A549 (cell line): ENCODE measurements around the gene SCNN1B.

ENCODE experiments used
- EHF ChIP-seq: fragments of 250-450 bp; sonication (Bioruptor Pico); IDR thresholded peaks from 2 replicates; pipeline ENCODE4 v1.5.0; 2020; ENCODE audit warnings: mild to moderate bottlenecking
- EP300 ChIP-seq, 2 experiments: fragments of >200 bp; sonication (Bioruptor Twin); formaldehyde crosslinking; IDR thresholded peaks; 2 replicates in 1 of 2; 3 replicates in 1 of 2; pipeline ENCODE4 v1.6.1; 2016 to 2017
- FOSB ChIP-seq: fragments of 250-450 bp; sonication (Bioruptor Pico); IDR thresholded peaks from 2 replicates; pipeline ENCODE4 v1.5.0; 2020; ENCODE audit warnings: mild to moderate bottlenecking, moderate library complexity
- FOXS1 ChIP-seq: fragments of 250-450 bp; sonication (Bioruptor Pico); IDR thresholded peaks from 2 replicates; pipeline ENCODE4 v1.5.0; 2020; ENCODE audit warnings: mild to moderate bottlenecking, moderate library complexity
- HDAC2 ChIP-seq: fragments of 200-600 bp; sonication (generic); IDR thresholded peaks from 2 replicates; pipeline ENCODE4 v1.6.1; 2016
- JUN ChIP-seq, 2 experiments: fragments of >200 bp; sonication (Bioruptor Twin); formaldehyde crosslinking; IDR thresholded peaks; 2 replicates in 1 of 2; 3 replicates in 1 of 2; pipeline ENCODE4 v1.6.1; 2016 to 2017
- KDM1A ChIP-seq: fragments of 200-600 bp; sonication (generic); IDR thresholded peaks from 2 replicates; pipeline ENCODE4 v1.6.1; 2016; ENCODE audit warnings: low read depth, mild to moderate bottlenecking
- MAX ChIP-seq: IDR thresholded peaks from 2 replicates; pipeline ENCODE4 v1.6.1; 2012
- TF ChIP-seq, protein P1 (sequence below): fragments of >200 bp; sonication (Bioruptor Twin); formaldehyde crosslinking; IDR thresholded peaks from 3 replicates; pipeline ENCODE4 v1.5.1; 2016

DNA sequence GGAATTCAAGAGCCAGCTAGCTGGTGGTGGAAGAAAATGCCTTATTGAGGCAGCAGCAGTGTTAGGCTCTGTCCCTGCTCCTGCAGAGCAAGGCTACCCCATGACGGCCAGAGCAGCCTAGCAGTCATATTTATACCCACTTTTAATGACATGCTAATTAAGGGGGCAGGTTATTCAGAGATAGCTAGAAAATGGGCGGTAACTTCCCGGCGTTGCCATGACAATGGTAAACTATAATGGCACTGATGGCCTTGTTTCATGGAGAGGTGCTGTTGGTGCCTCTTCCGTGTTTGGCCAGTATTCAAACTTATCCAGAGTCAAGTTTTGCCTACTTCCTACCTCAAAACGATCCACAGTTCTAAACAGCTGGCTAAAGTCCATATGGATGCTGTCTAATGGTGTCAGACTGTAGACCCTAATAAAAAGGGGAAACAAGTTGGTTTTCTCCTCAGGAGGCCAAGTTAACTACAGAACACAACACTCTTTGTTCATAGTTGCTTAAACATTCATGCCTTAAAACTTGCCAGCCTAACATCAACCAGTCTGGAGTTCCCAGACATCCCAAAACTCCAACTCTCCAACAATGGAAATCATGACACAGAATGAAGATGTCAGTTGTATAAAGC lies 3.7 kb upstream of the SCNN1B start:
- TF ChIP-seq, protein P1, sequence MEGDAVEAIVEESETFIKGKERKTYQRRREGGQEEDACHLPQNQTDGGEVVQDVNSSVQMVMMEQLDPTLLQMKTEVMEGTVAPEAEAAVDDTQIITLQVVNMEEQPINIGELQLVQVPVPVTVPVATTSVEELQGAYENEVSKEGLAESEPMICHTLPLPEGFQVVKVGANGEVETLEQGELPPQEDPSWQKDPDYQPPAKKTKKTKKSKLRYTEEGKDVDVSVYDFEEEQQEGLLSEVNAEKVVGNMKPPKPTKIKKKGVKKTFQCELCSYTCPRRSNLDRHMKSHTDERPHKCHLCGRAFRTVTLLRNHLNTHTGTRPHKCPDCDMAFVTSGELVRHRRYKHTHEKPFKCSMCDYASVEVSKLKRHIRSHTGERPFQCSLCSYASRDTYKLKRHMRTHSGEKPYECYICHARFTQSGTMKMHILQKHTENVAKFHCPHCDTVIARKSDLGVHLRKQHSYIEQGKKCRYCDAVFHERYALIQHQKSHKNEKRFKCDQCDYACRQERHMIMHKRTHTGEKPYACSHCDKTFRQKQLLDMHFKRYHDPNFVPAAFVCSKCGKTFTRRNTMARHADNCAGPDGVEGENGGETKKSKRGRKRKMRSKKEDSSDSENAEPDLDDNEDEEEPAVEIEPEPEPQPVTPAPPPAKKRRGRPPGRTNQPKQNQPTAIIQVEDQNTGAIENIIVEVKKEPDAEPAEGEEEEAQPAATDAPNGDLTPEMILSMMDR, result no peak
- TF ChIP-seq FOXS1 (CRISPR knock-in tag), result no peak
- no peak for TF ChIP-seq EP300 (IDR thresholded peaks at IDR 0.05)
- TF ChIP-seq KDM1A, result no peak
- TF ChIP-seq FOSB, result no peak
- TF ChIP-seq HDAC2, result no peak
- no peak for TF ChIP-seq EHF (CRISPR knock-in tag)
- TF ChIP-seq MAX, result no peak
- no peak for TF ChIP-seq JUN (IDR thresholded peaks at IDR 0.05)
